Endothelial cell (in vitro differentiated cells): Measurements from ENCODE around the gene DIP2C. TPM values are rescaled to one million over a fixed set of nuclear protein-coding genes. Genes with fewer than 3 reads are reported as not detected.

Experiments used
- DNase-seq: peaks from one replicate; pipeline ENCODE4 v3.0.0; 2021; ENCODE audit warnings: low spot score
- H3K27ac Mint-ChIP-seq: one replicate; pipeline ENCODE4 v1.8.0; 2021; ENCODE audit warnings: mixed read lengths, inconsistent platforms; ENCODE audit not compliant: unreplicated experiment
- H3K27me3 Mint-ChIP-seq: one replicate; pipeline ENCODE4 v1.8.0; 2021; ENCODE audit warnings: mild to moderate bottlenecking, moderate library complexity, mixed read lengths, inconsistent platforms; ENCODE audit not compliant: unreplicated experiment
- H3K36me3 Mint-ChIP-seq: one replicate; pipeline ENCODE4 v1.8.0; 2021; ENCODE audit warnings: mild to moderate bottlenecking, low read depth, mixed read lengths, inconsistent platforms; ENCODE audit not compliant: unreplicated experiment
- H3K4me1 Mint-ChIP-seq: one replicate; pipeline ENCODE4 v1.8.0; 2021; ENCODE audit warnings: mild to moderate bottlenecking, mixed read lengths, inconsistent platforms; ENCODE audit not compliant: unreplicated experiment
- H3K4me3 Mint-ChIP-seq: one replicate; pipeline ENCODE4 v1.8.0; 2021; ENCODE audit warnings: mild to moderate bottlenecking, mixed read lengths, inconsistent platforms; ENCODE audit not compliant: unreplicated experiment
- H3K9me3 Mint-ChIP-seq: one replicate; pipeline ENCODE4 v1.8.0; 2021; ENCODE audit warnings: mixed read lengths, inconsistent platforms; ENCODE audit not compliant: unreplicated experiment
- CTCF ChIP-seq: fragments of 200-600 bp; sonication (generic); IDR thresholded peaks from one replicate; pipeline ENCODE4 v1.5.0; 2021; ENCODE audit warnings: antibody characterized with exemption; ENCODE audit not compliant: unreplicated experiment
- total RNA-seq: library from RNA; stranded (reverse); fragmentation: NEBNext Ultra II Directional; extraction: Animal tissue kit (Norgen Biotek cat#: 25700); gene quantifications from one replicate; pipeline ENCODE4 v1.2.1, GENCODE V29; 2021; ENCODE audit not compliant: unreplicated experiment

DIP2C gene
- total RNA-seq, 1 donor from 2014 or later = 13.1 TPM

DNA sequence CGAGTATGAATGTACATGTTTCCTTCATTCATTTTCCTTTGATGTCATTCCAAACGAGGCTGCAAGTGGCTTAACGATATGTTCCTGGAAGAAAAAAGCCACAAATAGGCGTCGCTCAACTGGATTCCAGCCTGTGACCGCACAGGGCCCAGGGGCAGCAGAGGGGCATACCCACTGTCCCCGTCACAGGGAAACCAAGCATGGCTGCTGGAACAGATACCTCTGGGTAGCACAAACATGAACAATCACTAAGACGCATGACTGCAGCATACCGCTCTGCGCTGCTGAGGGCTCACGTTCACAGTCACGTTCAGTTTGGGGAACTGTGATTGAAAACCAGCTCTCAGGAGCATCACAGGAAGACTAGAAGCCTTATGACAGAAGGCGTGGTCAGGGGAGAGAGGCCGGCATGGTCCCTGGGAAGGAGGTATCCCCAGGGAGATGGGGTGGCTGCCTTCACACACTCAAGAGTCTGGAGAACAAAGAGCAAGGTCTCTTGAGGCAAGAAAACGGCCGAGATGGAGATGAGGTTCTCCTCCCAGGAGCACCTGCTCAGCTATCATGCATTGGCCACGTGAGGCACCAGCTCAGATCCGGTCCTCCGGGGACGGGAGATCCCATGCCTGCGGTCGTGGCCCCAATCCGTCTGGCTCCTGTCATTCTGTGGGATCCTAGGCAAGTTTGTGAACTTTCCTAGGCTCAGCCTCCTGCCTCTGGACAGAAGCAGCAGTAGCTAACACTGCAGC is 213.6 kb downstream of the DIP2C start:
- no peak for DNase-seq
- Mint-ChIP-seq H3K36me3 (peaks cover 34% of the 10 kb centered on the region), H3K27ac (no peak overlapping the region), H3K9me3 (peaks cover 14% of the 10 kb centered on the region), H3K27me3 (peaks cover 20% of the 10 kb centered on the region), H3K4me1 (peaks cover 15% of the 10 kb centered on the region), H3K4me3 (no peak overlapping the region)
- TF ChIP-seq CTCF = no peak

DNA sequence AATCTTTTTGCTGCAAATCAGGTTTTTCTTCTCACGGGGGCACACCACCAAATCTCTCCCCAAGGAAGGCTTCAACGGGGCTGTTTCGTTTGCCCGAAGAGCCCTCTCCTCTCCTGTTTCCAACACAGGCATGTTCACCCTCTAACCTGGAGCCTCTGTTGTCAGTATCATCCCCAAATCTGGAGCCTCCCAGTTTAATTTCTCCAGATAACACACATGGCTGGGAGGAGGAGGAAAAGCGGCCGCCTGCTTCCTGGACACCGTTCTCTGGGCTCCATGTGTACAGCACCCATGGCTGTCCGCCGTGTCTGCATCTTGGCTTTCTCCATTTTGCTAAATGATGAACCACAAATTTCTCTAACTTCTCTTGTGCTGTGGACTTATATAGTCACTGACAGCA is 214.5 kb downstream of the DIP2C start:
- no peak for DNase-seq
- H3K9me3 Mint-ChIP-seq = peaks cover 14% of the 10 kb centered on the region
- peaks cover 15% of the 10 kb centered on the region for H3K4me1 Mint-ChIP-seq
- no peak overlapping the region for H3K4me3 Mint-ChIP-seq
- H3K27ac Mint-ChIP-seq = no peak overlapping the region
- TF ChIP-seq CTCF = no peak
- peaks cover 36% of the 10 kb centered on the region for H3K36me3 Mint-ChIP-seq
- H3K27me3 Mint-ChIP-seq = peaks cover 20% of the 10 kb centered on the region

DNA sequence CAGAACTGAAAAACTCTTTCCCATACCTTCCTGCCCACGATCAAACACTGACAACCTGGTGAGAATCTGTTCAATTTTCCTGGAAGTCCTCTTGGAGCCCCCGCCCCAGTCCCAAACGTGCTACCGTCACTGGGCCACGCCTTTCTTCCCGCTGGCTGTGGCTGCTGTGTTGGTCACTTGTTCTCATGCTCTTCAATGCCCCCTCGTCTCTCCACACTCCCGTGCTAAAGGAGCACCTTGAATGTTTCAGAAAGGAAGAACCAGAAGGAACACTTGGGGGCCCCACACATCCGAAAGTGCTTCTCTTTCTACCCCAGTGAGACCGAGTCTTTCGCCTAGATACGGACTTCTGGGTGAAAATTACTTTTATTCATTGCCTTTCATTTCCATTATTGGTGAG is 215.1 kb downstream of the DIP2C start:
- no peak for DNase-seq
- peaks cover 40% of the 10 kb centered on the region for H3K36me3 Mint-ChIP-seq
- H3K27ac Mint-ChIP-seq = no peak overlapping the region
- H3K4me3 Mint-ChIP-seq = no peak overlapping the region
- TF ChIP-seq CTCF = no peak
- peaks cover 14% of the 10 kb centered on the region for H3K9me3 Mint-ChIP-seq
- H3K27me3 Mint-ChIP-seq = peaks cover 20% of the 10 kb centered on the region
- H3K4me1 Mint-ChIP-seq = peaks cover 15% of the 10 kb centered on the region

DNA sequence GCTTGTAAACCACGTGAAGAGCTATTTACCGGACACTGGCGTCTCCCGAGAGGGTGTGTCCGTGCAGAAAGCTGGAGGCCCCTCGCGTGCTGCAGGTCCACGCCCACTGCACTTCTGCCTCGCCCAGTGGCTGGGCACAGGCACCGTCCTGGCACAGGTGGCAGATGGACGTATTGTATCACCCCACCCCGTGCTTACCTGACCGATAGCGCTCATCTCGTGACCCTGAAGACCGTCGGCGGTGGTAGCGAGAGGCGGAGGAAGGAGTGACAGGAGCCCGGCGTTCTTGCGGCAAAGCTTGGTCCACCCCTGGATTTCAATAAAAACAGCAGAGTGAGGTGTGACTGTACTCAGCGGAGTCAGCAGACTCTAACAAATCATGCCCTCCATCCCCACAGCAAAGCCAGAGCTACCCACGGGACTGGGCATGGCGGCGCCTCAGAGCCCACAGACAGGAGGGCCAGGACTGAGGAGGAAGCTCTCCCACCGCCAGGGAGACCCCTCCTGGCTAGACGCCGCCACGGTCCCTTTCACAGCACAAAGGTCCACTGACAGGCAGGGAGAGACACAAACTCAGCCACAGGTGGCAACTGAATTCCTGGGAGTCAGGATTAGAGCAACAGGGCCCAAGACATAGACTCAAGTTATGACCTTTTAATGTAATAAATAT is 217.1 kb downstream of the DIP2C start:
- Mint-ChIP-seq H3K27ac (no peak overlapping the region), H3K27me3 (peaks cover 9% of the 10 kb centered on the region), H3K4me3 (no peak overlapping the region), H3K9me3 (peaks cover 8% of the 10 kb centered on the region), H3K4me1 (peaks cover 15% of the 10 kb centered on the region), H3K36me3 (peaks cover 29% of the 10 kb centered on the region)
- DNase-seq = no peak
- no peak for TF ChIP-seq CTCF

DNA sequence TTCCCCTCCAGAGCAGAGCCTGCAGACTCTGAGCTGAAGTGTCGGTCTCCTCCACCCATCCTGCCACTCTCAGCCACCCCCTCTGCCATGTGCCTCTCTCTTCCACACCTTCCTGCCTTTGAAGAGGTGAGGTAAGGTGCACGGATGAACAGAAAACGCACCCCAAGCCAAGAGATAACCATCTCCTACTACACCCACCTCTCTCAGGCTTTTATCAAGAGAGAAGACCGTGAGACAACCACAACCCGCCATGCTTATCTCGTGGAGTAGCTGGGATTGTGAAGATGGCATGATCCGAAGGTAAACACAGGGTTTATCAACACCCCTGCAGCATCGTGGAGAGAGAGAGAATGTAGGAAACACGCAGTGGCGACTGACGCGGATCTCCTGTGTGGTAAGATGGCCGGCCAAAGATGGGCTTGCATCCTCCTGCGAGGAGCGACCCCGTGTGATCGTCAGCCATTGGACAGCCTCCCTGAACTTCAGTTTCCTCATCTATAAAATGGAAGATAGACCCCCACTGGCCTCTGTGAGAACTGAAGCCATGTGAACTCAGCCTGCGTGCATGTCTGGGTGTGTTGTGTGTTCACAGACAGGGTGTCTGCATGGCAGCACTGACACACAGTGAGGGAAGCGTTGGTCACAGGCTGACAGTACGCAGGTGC is 219.0 kb downstream of the DIP2C start:
- H3K4me1 Mint-ChIP-seq = peaks cover 8% of the 10 kb centered on the region
- no peak overlapping the region for H3K4me3 Mint-ChIP-seq
- DNase-seq = no peak
- TF ChIP-seq CTCF = no peak
- no peak overlapping the region for H3K27ac Mint-ChIP-seq
- H3K36me3 Mint-ChIP-seq = peaks cover 19% of the 10 kb centered on the region
- H3K27me3 Mint-ChIP-seq = peaks cover 4% of the 10 kb centered on the region
- H3K9me3 Mint-ChIP-seq = no peaks in the 10 kb centered on the region
